ENCODE results near the gene RPTOR.
"Not testable (repeated sequence)": the region's sequence is repeated elsewhere in the genome, so short reads cannot be mapped to it uniquely, and the experiment has no call there.

Gene RPTOR

DNA sequence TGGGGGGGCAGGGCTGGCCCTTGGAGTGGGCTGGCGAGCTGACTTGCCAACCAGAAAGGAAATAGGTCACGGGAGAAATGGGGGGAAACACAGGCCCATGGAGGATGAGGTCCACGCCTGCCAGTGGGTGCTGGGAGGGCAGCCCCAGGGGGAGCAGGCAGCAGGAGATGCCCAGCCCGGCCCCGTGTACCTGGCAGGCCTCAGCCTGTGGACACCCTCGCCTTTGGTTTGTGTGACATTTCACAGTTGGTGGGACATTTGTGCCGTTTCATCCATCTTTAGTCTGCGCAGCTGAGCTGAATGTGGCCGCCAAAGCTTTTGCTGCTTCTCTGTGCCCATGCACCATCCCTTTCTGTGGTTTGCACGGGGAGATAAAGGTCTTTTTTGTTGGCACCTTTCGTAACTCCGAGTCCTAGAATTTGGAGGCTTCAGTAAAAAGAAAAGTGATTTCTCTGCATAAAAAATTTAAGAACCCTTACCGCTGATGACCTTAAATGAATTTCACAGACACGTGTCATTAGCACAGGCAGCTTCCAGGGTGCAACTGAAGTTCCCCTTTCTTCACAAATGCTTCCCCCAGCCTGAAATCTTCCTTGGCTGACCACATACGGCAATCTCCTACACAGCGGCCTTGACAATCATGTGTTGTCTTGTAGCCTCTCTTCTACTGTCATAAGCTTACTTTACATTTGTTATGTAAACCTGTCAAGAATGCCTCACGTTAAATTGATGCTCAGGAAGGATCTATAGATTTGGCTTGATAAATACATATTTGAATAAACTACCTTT lies 193.6 kb downstream of the RPTOR start:
- H3K4me3 ChIP-seq (ENCODE audit: low read depth, low read length): no peak overlapping the region
- TF ChIP-seq, protein P1, sequence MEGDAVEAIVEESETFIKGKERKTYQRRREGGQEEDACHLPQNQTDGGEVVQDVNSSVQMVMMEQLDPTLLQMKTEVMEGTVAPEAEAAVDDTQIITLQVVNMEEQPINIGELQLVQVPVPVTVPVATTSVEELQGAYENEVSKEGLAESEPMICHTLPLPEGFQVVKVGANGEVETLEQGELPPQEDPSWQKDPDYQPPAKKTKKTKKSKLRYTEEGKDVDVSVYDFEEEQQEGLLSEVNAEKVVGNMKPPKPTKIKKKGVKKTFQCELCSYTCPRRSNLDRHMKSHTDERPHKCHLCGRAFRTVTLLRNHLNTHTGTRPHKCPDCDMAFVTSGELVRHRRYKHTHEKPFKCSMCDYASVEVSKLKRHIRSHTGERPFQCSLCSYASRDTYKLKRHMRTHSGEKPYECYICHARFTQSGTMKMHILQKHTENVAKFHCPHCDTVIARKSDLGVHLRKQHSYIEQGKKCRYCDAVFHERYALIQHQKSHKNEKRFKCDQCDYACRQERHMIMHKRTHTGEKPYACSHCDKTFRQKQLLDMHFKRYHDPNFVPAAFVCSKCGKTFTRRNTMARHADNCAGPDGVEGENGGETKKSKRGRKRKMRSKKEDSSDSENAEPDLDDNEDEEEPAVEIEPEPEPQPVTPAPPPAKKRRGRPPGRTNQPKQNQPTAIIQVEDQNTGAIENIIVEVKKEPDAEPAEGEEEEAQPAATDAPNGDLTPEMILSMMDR (IDR thresholded peaks at IDR 0.05; ENCODE audit: control insufficient read depth, extremely low read depth, insufficient read depth): no peak
- DNase-seq (ENCODE audit: low read depth): no peak

DNA sequence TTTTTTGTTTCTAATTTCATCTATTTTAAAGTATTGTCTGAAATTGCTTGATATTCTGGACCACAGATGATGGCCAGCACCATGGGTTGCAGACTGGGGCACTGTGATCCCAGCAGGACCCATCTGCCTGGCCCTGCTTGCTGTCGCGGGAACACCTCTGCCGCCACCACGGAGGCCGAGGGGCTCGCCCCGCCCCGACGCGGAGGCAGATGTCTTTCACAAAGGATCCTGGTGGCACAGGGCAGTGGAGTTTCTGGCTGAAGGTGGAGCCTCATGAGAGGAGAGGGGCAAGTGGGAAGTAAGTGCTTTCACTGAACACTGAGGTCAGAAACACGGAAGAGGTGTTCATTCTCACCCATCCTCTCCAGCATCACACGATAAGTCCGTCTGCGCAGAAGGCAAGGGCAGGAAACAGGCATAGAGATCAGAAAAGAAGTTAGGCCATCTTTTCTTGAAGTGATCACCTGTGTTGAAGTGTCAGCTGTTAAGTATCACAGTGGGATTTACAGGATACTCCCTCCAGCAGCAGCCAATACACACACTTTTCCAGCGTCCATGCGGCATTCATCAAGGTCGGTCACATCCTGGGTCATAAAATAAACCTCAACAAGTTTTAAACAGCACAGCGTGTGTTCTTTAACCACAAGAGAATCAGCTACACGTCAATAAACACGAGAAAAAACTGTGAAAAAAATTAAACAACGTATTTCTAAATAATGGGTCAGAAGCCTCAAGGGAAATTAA lies 194.5 kb downstream of the RPTOR start:
- TF ChIP-seq, protein P1 (IDR thresholded peaks at IDR 0.05; ENCODE audit: control insufficient read depth, extremely low read depth, insufficient read depth): no peak
- no peak overlapping the region for H3K4me3 ChIP-seq (ENCODE audit: low read depth, low read length)
- no peak for DNase-seq (ENCODE audit: low read depth)

DNA sequence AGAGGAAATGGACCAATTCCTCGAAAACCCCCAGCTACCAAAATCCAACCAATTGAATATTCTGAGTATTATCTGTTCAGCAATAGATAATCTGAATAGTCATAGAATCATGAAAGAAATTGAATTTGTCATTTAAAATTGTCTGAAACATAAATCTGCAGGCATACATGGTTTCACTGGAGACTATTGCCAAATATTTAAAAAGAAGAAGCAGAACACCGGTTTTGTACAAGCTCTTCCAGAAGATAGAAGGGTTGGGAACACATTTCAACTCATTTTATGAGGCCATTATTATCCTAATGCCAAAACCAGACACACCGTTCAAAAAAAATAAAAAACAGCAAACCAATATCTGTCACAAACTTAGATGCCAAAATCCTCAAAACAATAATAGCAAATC lies 195.5 kb downstream of the RPTOR start:
- no peak overlapping the region for H3K4me3 ChIP-seq (ENCODE audit: low read depth, low read length)
- TF ChIP-seq, protein P1 (IDR thresholded peaks at IDR 0.05; ENCODE audit: control insufficient read depth, extremely low read depth, insufficient read depth): no peak
- no peak for DNase-seq (ENCODE audit: low read depth)

DNA sequence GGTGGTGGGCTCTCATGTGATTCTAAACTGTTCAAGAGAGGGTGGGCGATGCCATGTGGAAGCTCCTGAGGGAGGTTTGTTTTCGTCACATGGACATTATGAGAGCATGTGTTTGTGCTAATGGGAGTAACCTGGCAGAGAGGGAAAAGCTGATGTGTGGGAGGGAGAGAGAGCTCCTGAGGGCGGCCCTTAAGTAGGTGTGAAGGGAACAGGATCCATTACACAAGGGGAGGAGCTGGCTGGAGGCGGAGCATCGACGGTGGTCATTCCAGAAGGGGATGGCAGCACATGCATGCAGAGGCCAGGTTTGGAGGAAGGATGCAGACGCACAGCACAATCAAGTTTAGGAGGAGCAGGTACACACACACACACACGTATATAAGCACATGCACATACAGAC lies 197.5 kb downstream of the RPTOR start:
- TF ChIP-seq, protein P1 (IDR thresholded peaks at IDR 0.05; ENCODE audit: control insufficient read depth, extremely low read depth, insufficient read depth): no peak
- DNase-seq (ENCODE audit: low read depth): no peak
- no peak overlapping the region for H3K4me3 ChIP-seq (ENCODE audit: low read depth, low read length)

DNA sequence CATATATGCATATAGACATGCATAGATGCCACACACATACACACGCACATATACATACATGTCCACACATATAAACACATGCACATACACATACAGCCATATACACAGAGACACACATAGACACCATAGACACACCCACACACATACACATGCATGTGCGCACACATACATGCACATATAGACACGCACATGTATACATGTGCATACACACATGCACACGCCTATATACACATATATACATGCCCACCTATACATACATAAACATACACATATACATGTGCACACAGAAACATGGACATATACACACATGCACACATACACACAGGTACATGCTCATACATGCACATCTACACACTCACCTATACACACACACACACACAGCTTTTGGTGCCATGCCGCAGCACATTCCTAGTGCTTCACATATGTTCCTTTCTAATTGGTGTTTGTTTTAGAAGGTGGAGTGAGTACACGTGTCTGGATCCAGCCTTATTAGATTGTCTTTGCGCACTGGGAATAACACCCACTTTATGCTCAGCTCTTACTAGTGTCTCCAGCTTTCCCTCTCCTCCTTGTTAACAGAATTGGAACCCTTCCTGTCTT lies 198.0 kb downstream of the RPTOR start:
- TF ChIP-seq, protein P1 (IDR thresholded peaks at IDR 0.05; ENCODE audit: control insufficient read depth, extremely low read depth, insufficient read depth): no peak
- no peak for DNase-seq (ENCODE audit: low read depth)
- H3K4me3 ChIP-seq (ENCODE audit: low read depth, low read length): no peak overlapping the region

DNA sequence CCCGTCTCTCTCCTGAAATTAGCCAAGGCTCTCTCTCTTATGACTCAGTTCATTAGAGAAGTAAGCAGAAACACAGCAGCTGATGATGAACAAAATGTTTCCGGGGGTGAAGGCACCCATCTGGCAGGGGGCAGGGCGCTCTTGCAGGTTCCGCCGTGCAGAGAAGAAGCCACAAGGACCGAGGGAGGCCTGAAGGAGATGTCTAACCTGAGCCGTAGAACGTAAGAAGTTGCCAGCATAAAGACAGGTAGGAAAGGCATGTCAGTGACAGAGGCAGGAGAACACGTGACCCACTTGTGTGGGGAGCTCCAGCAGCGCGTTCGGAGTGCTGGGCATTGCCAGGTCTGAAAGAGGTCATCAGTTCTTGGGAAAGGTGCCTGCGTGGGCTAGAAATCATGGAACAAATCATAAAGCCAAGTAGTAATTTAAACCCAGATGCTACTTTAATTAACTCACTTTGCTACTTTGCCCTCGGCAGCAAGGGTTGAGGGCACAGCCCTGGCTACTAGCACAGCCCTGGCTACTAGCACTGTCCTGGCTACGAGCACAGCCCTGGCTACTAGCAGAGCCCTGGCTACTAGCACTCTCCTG lies 198.6 kb downstream of the RPTOR start:
- TF ChIP-seq, protein P1 (IDR thresholded peaks at IDR 0.05; ENCODE audit: control insufficient read depth, extremely low read depth, insufficient read depth): no peak
- H3K4me3 ChIP-seq (ENCODE audit: low read depth, low read length): no peak overlapping the region
- no peak for DNase-seq (ENCODE audit: low read depth)

DNA sequence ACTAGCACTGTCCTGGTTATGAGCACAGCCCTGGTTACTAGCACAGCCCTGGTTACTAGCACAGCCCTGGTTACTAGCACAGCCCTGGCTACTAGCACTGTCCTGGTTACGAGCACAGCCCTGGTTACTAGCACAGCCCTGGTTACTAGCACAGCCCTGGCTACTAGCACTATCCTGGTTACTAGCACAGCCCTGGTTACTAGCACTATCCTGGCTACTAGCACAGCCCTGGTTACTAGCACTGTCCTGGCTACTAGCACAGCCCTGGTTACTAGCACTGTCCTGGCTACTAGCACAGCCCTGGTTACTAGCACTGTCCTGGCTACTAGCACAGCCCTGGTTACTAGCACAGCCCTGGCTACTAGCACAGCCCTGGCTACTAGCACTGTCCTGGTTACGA lies 199.3 kb downstream of the RPTOR start:
- H3K4me3 ChIP-seq (ENCODE audit: low read depth, low read length); DNase-seq (ENCODE audit: low read depth): not testable (repeated sequence)

DNA sequence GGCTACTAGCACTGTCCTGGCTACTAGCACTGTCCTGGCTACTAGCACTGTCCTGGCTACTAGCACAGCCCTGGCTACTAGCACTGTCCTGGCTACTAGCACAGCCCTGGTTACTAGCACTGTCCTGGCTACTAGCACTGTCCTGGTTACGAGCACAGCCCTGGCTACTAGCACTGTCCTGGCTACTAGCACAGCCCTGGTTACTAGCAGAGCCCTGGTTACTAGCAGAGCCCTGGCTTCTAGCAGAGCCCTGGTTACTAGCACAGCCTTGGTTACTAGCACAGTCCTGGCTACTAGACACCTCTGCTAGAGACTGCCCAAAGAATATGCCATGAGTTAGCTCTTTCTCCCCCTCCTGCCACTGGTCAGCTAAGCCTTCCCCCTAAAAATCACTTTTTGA lies 200.1 kb downstream of the RPTOR start:
- H3K4me3 ChIP-seq (ENCODE audit: low read depth, low read length); DNase-seq (ENCODE audit: low read depth): not testable (repeated sequence)

Measured in LNCaP clone FGC (cell line).